HCT116 (cell line): ENCODE results near the gene NCOA1. TPM values are rescaled to one million over a fixed set of nuclear protein-coding genes. Genes with fewer than 3 reads are reported as not detected.

Experiments used
- ATAC-seq: fragments of 200-7000 bp; cut with Tn5 transposase; 2 replicates; pipeline ENCODE4 v1.9.1; 2020; ENCODE audit warnings: mild to moderate bottlenecking, moderate library complexity
- BruUV-seq: library from RNA; stranded (reverse); fragments of 400-500 nt; replicated peaks from 2 replicates; lab custom pipeline; 2021; lab: Mats Ljungman, UMichigan
- CTCF ChIA-PET: fragments of 300-600 bp; sonication (Branson Sonifier 250); formaldehyde crosslinking; loops from one replicate; lab custom pipeline; 2021; ENCODE audit warnings: antibody characterized with exemption; lab: Charles Lee
- POLR2A ChIA-PET: fragments of 300-600, 350-600 bp; sonication (Branson Sonifier 250); formaldehyde crosslinking; loops from one replicate; lab custom pipeline; 2021; ENCODE audit warnings: antibody characterized with exemption; lab: Charles Lee
- RAD21 ChIA-PET, 2 experiments: fragments of 300-600 bp; sonication (Branson Sonifier 250); formaldehyde crosslinking; loops; one replicate each; lab custom pipeline; 2023; ENCODE audit warnings: low total read pairs in 2 of 2; ENCODE audit not compliant: uncharacterized antibody in 2 of 2, unreplicated experiment in 2 of 2, low non-redundant PET in 1 of 2; lab: Charles Lee
- DNase-seq: peaks from one replicate; pipeline ENCODE4 v3.0.0-alpha.2; 2010; ENCODE audit warnings: low read depth, low spot score
- H2AFZ ChIP-seq: fragments of 200-600 bp; shearing (Covaris generic), sonication (generic); 2 replicates; pipeline ENCODE4 v1.6.1; 2017; ENCODE audit warnings: low read depth, mixed run types, mixed read lengths, antibody characterized with exemption, low read length; ENCODE audit not compliant: poor library complexity, severe bottlenecking
- H3K27ac ChIP-seq: 2 replicates; pipeline ENCODE4 v1.5.1; 2012; ENCODE audit warnings: low read depth, low read length
- H3K27me3 ChIP-seq: fragments of 200-600 bp; sonication (generic); 2 replicates; pipeline ENCODE4 v1.6.1; 2016; ENCODE audit warnings: mixed run types, low read length, mixed read lengths; ENCODE audit not compliant: insufficient read depth
- H3K36me3 ChIP-seq, 2 experiments: fragments of 200-500 bp in 1 of 2; fragments of 200-600 bp in 1 of 2; sonication (Bioruptor generic) in 1 of 2; sonication (generic) in 1 of 2; 2 replicates each; pipeline versions ENCODE4 v1.5.1 to v1.6.1; 2014 to 2016; ENCODE audit warnings: low read length in 2 of 2, inconsistent platforms in 1 of 2, mixed read lengths in 1 of 2, mixed run types in 1 of 2; ENCODE audit not compliant: insufficient read depth in 2 of 2, control insufficient read depth in 1 of 2
- H3K4me1 ChIP-seq, 2 experiments: fragments of 200-600 bp in 1 of 2; sonication (generic) in 1 of 2; 2 replicates each; pipeline versions ENCODE4 v1.5.1 to v1.6.1; 2012 to 2017; ENCODE audit warnings: low read length in 2 of 2, inconsistent platforms in 1 of 2, mild to moderate bottlenecking in 1 of 2, mixed read lengths in 1 of 2, mixed run types in 1 of 2, moderate library complexity in 1 of 2; ENCODE audit not compliant: insufficient read depth in 2 of 2, control insufficient read depth in 1 of 2
- H3K4me2 ChIP-seq: fragments of 200-600 bp; sonication (generic); 2 replicates; pipeline ENCODE4 v1.6.1; 2017; ENCODE audit warnings: mixed run types, low read length, mixed read lengths
- H3K4me3 ChIP-seq, 2 experiments: fragments of 200-600 bp in 1 of 2; sonication (generic) in 1 of 2; replicated peaks in 1 of 2; 2 replicates each; pipeline ENCODE4 v1.5.1; 2011 to 2016; ENCODE audit warnings: low read length in 2 of 2, control low read depth in 1 of 2, low read depth in 1 of 2, mild to moderate bottlenecking in 1 of 2, mixed read lengths in 1 of 2, mixed run types in 1 of 2
- H3K79me2 ChIP-seq: fragments of 200-600 bp; sonication (generic); 2 replicates; pipeline ENCODE4 v1.6.1; 2017; ENCODE audit warnings: mild to moderate bottlenecking, mixed run types, low read length, moderate library complexity, mixed read lengths; ENCODE audit not compliant: insufficient read depth
- H3K9ac ChIP-seq: fragments of 200-600 bp; sonication (generic); 2 replicates; pipeline ENCODE4 v1.6.1; 2016; ENCODE audit warnings: low read length, mixed read lengths
- H3K9me2 ChIP-seq: fragments of 200-600 bp; sonication (generic), shearing (Covaris generic); 2 replicates; pipeline ENCODE4 v1.6.1; 2017; ENCODE audit warnings: mixed run types, mild to moderate bottlenecking, moderate library complexity; ENCODE audit not compliant: insufficient read depth
- H3K9me3 ChIP-seq, 2 experiments: fragments of 200-500 bp in 1 of 2; fragments of 200-600 bp in 1 of 2; sonication (Bioruptor generic) in 1 of 2; sonication (generic) in 1 of 2; 2 replicates each; pipeline ENCODE4 v1.6.1; 2014 to 2017; ENCODE audit warnings: low read length in 2 of 2, mixed read lengths in 2 of 2, inconsistent platforms in 1 of 2, low read depth in 1 of 2, mild to moderate bottlenecking in 1 of 2, mixed run types in 1 of 2, moderate library complexity in 1 of 2; ENCODE audit not compliant: control insufficient read depth in 1 of 2, insufficient read depth in 1 of 2
- H4K20me1 ChIP-seq: fragments of 200-600 bp; sonication (generic), shearing (Covaris generic); 2 replicates; pipeline ENCODE4 v1.6.1; 2017; ENCODE audit warnings: mixed run types, mild to moderate bottlenecking, moderate library complexity; ENCODE audit not compliant: insufficient read depth
- ATF3 ChIP-seq: IDR thresholded peaks from 2 replicates; pipeline ENCODE4 v1.6.1; 2012
- CBX3 ChIP-seq: IDR thresholded peaks from 2 replicates; pipeline ENCODE4 v1.6.1; 2012; ENCODE audit warnings: low read depth
- CEBPB ChIP-seq: IDR thresholded peaks from 2 replicates; pipeline ENCODE4 v1.6.1; 2012; ENCODE audit warnings: low read depth
- EGR1 ChIP-seq: IDR thresholded peaks from 2 replicates; pipeline ENCODE4 v1.6.1; 2012; ENCODE audit warnings: low read depth
- ELF1 ChIP-seq: IDR thresholded peaks from 2 replicates; pipeline ENCODE4 v1.6.1; 2012; ENCODE audit warnings: low read depth, borderline replicate concordance
- EZH2 ChIP-seq: fragments of 200-600 bp; sonication (generic); IDR thresholded peaks from 2 replicates; pipeline ENCODE4 v1.6.1; 2017; ENCODE audit warnings: antibody characterized with exemption, mixed run types
- EZH2phosphoT487 ChIP-seq: fragments of 200-600 bp; IDR thresholded peaks from 2 replicates; pipeline ENCODE4 v1.6.1; 2018; ENCODE audit warnings: antibody characterized with exemption, borderline replicate concordance
- FOSL1 ChIP-seq: IDR thresholded peaks from 2 replicates; pipeline ENCODE4 v1.6.1; 2012; ENCODE audit warnings: low read depth
- JUND ChIP-seq: IDR thresholded peaks from 2 replicates; pipeline ENCODE4 v1.6.1; 2012
- POLR2A ChIP-seq: IDR thresholded peaks from 2 replicates; pipeline ENCODE4 v1.7.0; 2011; ENCODE audit warnings: borderline replicate concordance; ENCODE audit not compliant: insufficient read depth, insufficient read length; ENCODE audit errors: extremely low read depth
- POLR2AphosphoS5 ChIP-seq: IDR thresholded peaks from 2 replicates; pipeline ENCODE4 v1.6.1; 2011; ENCODE audit warnings: mild to moderate bottlenecking, low read depth, low read length, moderate library complexity
- SIN3A ChIP-seq: IDR thresholded peaks from 2 replicates; pipeline ENCODE4 v1.6.1; 2012; ENCODE audit warnings: low read depth
- SRF ChIP-seq: IDR thresholded peaks from 2 replicates; pipeline ENCODE4 v1.6.1; 2012; ENCODE audit warnings: low read depth
- TCF7L2 ChIP-seq: IDR thresholded peaks from 2 replicates; pipeline ENCODE4 v1.7.0; 2011; ENCODE audit warnings: borderline replicate concordance, inconsistent platforms; ENCODE audit not compliant: insufficient read depth, insufficient read length; ENCODE audit errors: extremely low read depth
- YY1 ChIP-seq: IDR thresholded peaks from 2 replicates; pipeline ENCODE4 v1.6.1; 2011; ENCODE audit warnings: low read length, low read depth, moderate library complexity, mild to moderate bottlenecking; ENCODE audit not compliant: insufficient replicate concordance; ENCODE audit errors: extremely low read depth
- ZNF274 ChIP-seq: fragments of 200-500 bp; sonication (Bioruptor generic); IDR thresholded peaks from 2 replicates; pipeline ENCODE4 v1.6.1; 2014; ENCODE audit warnings: mild to moderate bottlenecking, low read depth, low read length, inconsistent platforms
- intact Hi-C: fragments of 100-400 bp; cut with micrococcal nuclease; formaldehyde crosslinking; loops from 2 replicates; pipeline ENCODE4 v1.10.0; 2022
- total RNA-seq: library from RNA; stranded (reverse); gene quantifications from one replicate; pipeline ENCODE4 v1.2.1, GENCODE V29; 2021; ENCODE audit not compliant: unreplicated experiment
- TF ChIP-seq, protein P1 (sequence below): IDR thresholded peaks from 2 replicates; pipeline ENCODE4 v1.6.1; 2012
- TF ChIP-seq, protein P2 (sequence below), 3 experiments: fragments of 200-600 bp in 1 of 3; sonication (generic) in 1 of 3; IDR thresholded peaks in 2 of 3; conservative IDR thresholded peaks in 1 of 3; 2 replicates each; pipeline ENCODE4 v1.5.1; 2012 to 2017; ENCODE audit warnings: low read depth in 2 of 3, low read length in 2 of 3, antibody characterized with exemption in 1 of 3, borderline replicate concordance in 1 of 3, control low read depth in 1 of 3, mild to moderate bottlenecking in 1 of 3, mixed read lengths in 1 of 3, mixed run types in 1 of 3, moderate library complexity in 1 of 3; ENCODE audit not compliant: insufficient read depth in 1 of 3

The NCOA1 gene
- total RNA-seq, 1 experiment from 2014 or later = 10.4 TPM

DNA sequence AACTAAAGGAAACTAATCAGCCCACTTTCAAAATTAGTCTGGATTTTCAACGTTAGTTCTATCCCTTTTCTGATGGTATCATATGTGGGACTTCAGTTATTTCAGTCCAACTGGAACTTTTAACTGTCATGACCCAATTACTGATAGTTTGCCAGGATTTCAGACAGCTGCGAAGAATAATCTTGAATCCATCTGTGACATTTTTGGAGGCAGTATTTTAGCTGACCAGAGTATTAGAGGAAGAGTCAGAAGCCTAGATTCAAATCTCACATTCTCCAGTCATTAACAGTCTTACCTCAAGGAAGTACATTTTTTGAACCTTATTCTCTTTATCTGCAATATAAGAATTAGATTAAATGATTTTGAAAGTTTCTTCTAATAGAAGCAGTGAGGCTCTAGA lies 220.8 kb downstream of the NCOA1 start:
- BruUV-seq = no TSS peak
- Histone ChIP-seq H3K4me3 (no peak overlapping the region), H3K27me3 (no peaks in the 10 kb centered on the region), H3K4me2 (no peak overlapping the region), H3K27ac (no peak overlapping the region), H2AFZ (no peak overlapping the region), H3K79me2 (no peaks in the 10 kb centered on the region), H3K9ac (no peak overlapping the region), H3K9me2 (no peaks in the 10 kb centered on the region), H4K20me1 (no peaks in the 10 kb centered on the region), H3K4me1 (no peaks in the 10 kb centered on the region), H3K36me3 (no peaks in the 10 kb centered on the region), H3K9me3 (no peaks in the 10 kb centered on the region)
- DNase-seq = no peak
- ChIA-PET CTCF (no interaction called here), POLR2A (no interaction called here), RAD21 (no interaction called here)
- no peak for ATAC-seq
- TF ChIP-seq ZNF274 = no peak
- intact Hi-C loops = no loop called here

- ChIA-PET RAD21 (no interaction called here), CTCF (no interaction called here), POLR2A (no interaction called here)
- Histone ChIP-seq H3K9ac (no peak overlapping the region), H4K20me1 (no peaks in the 10 kb centered on the region), H2AFZ (no peak overlapping the region), H3K4me2 (no peak overlapping the region), H3K9me2 (no peaks in the 10 kb centered on the region), H3K36me3 (no peaks in the 10 kb centered on the region), H3K4me3 (no peak overlapping the region), H3K27ac (no peak overlapping the region), H3K27me3 (no peaks in the 10 kb centered on the region), H3K79me2 (no peaks in the 10 kb centered on the region), H3K9me3 (no peaks in the 10 kb centered on the region), H3K4me1 (no peaks in the 10 kb centered on the region)
- no TSS peak for BruUV-seq
- DNase-seq (no peak), ATAC-seq (no peak)
- intact Hi-C loops = no loop called here
- TF ChIP-seq, protein P1, sequence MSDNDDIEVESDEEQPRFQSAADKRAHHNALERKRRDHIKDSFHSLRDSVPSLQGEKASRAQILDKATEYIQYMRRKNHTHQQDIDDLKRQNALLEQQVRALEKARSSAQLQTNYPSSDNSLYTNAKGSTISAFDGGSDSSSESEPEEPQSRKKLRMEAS = no peak
- no peak for TF ChIP-seq EZH2
- TF ChIP-seq, protein P2, sequence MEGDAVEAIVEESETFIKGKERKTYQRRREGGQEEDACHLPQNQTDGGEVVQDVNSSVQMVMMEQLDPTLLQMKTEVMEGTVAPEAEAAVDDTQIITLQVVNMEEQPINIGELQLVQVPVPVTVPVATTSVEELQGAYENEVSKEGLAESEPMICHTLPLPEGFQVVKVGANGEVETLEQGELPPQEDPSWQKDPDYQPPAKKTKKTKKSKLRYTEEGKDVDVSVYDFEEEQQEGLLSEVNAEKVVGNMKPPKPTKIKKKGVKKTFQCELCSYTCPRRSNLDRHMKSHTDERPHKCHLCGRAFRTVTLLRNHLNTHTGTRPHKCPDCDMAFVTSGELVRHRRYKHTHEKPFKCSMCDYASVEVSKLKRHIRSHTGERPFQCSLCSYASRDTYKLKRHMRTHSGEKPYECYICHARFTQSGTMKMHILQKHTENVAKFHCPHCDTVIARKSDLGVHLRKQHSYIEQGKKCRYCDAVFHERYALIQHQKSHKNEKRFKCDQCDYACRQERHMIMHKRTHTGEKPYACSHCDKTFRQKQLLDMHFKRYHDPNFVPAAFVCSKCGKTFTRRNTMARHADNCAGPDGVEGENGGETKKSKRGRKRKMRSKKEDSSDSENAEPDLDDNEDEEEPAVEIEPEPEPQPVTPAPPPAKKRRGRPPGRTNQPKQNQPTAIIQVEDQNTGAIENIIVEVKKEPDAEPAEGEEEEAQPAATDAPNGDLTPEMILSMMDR (IDR thresholded peaks at IDR 0.05 in 2 of 3, conservative IDR thresholded peaks at IDR 0.05 in 1 of 3; ENCODE audit: borderline replicate concordance in 1 of 3, insufficient read depth in 1 of 3, low read depth in 2 of 3, low read length in 2 of 3) = no peak
- no peak for TF ChIP-seq POLR2A
- TF ChIP-seq EGR1 = no peak
- no peak for TF ChIP-seq POLR2AphosphoS5
- no peak for TF ChIP-seq FOSL1
- TF ChIP-seq CBX3 = no peak
- no peak for TF ChIP-seq SRF
- TF ChIP-seq CEBPB = no peak
- no peak for TF ChIP-seq ELF1
- no peak for TF ChIP-seq SIN3A
- TF ChIP-seq YY1 = no peak
- no peak for TF ChIP-seq TCF7L2
- TF ChIP-seq ATF3 = no peak
- TF ChIP-seq EZH2phosphoT487 = no peak
- TF ChIP-seq JUND = no peak
These were observed 221.2 kb downstream of the NCOA1 start for GRCh38 chr2:24712296-24712695.
